Peyer's patch (tissue), 4 donors: ENCODE results near the gene CYP24A1.

Experiments
- POLR2A ChIP-seq, 2 donors: fragments of 450-650 bp; IDR thresholded peaks; one replicate each; pipeline ENCODE4 v1.5.1; 2017; ENCODE audit warnings: antibody characterized with exemption in 2 of 2, mild to moderate bottlenecking in 2 of 2, moderate library complexity in 2 of 2
- TF ChIP-seq, protein P1 (sequence below), 6 experiments: fragments of 450-650 bp in 4 of 6; fragments of 200-600 bp in 2 of 6; sonication (generic) in 1 of 6; IDR thresholded peaks; one replicate each; pipeline ENCODE4 v1.5.1; 2017 to 2019; ENCODE audit warnings: antibody characterized with exemption in 6 of 6, mild to moderate bottlenecking in 3 of 6, moderate library complexity in 1 of 6

- TF ChIP-seq, protein P1, sequence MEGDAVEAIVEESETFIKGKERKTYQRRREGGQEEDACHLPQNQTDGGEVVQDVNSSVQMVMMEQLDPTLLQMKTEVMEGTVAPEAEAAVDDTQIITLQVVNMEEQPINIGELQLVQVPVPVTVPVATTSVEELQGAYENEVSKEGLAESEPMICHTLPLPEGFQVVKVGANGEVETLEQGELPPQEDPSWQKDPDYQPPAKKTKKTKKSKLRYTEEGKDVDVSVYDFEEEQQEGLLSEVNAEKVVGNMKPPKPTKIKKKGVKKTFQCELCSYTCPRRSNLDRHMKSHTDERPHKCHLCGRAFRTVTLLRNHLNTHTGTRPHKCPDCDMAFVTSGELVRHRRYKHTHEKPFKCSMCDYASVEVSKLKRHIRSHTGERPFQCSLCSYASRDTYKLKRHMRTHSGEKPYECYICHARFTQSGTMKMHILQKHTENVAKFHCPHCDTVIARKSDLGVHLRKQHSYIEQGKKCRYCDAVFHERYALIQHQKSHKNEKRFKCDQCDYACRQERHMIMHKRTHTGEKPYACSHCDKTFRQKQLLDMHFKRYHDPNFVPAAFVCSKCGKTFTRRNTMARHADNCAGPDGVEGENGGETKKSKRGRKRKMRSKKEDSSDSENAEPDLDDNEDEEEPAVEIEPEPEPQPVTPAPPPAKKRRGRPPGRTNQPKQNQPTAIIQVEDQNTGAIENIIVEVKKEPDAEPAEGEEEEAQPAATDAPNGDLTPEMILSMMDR (IDR thresholded peaks at IDR 0.05): no peak
- no peak for TF ChIP-seq POLR2A (IDR thresholded peaks at IDR 0.05)
These were observed 46.9 kb upstream of the CYP24A1 start for GRCh38 chr20:54220722-54221121.
